ENCODE data around the gene TMEM178B.

- TF ChIP-seq STAT1 (conservative IDR thresholded peaks at IDR 0.05) (no peak), CTCF (IDR thresholded peaks at IDR 0.05 in 2 of 3, conservative IDR thresholded peaks at IDR 0.05 in 1 of 3; ENCODE audit: control insufficient read depth in 2 of 3, extremely low read depth in 1 of 3, insufficient read depth in 1 of 3, low read depth in 3 of 3, low read length in 3 of 3) (no peak), CEBPB (IDR thresholded peaks at IDR 0.05; ENCODE audit: borderline replicate concordance in 1 of 2, low read depth in 2 of 2, low read length in 2 of 2) (no peak), POLR2AphosphoS5 (IDR thresholded peaks at IDR 0.05; ENCODE audit: low read length) (no peak), SUPT20H (IDR thresholded peaks at IDR 0.05; ENCODE audit: borderline replicate concordance, control insufficient read depth, low read depth, low read length) (no peak), ATF2 (IDR thresholded peaks at IDR 0.05; ENCODE audit: low read length) (no peak), KDM1A (IDR thresholded peaks at IDR 0.05; ENCODE audit: borderline replicate concordance) (no peak), USF2 (IDR thresholded peaks at IDR 0.05; ENCODE audit: borderline replicate concordance, low read depth, low read length) (no peak), ASH2L (IDR thresholded peaks at IDR 0.05; ENCODE audit: borderline replicate concordance, low read depth) (no peak), ATF7 (IDR thresholded peaks at IDR 0.05; ENCODE audit: low read depth) (no peak), YBX1 (IDR thresholded peaks at IDR 0.05) (no peak), POLR2A (IDR thresholded peaks at IDR 0.05; ENCODE audit: low read depth, low read length) (no peak), EZH2 (IDR thresholded peaks at IDR 0.05; ENCODE audit: borderline replicate concordance, control insufficient read depth, low read depth, low read length) (no peak)
Observed at GRCh38 chr7:141147482-141147881, 73.6 kb downstream of the TMEM178B start.

All from GM12878 (cell line).